ENCODE data around the gene FZD7.

FZD7 gene

DNA sequence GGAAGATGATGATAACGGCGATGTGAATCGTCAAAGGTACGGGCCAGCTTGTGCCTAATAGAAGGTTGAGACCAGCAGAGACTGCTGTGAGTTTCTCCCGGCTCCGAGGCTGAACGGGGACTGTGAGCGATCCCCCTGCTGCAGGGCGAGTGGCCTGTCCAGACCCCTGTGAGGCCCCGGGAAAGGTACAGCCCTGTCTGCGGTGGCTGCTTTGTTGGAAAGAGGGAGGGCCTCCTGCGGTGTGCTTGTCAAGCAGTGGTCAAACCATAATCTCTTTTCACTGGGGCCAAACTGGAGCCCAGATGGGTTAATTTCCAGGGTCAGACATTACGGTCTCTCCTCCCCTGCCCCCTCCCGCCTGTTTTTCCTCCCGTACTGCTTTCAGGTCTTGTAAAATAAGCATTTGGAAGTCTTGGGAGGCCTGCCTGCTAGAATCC lies 3.0 kb downstream of the FZD7 start:
- DNase-seq (ENCODE audit: low read depth in 3 of 3, low spot score in 1 of 3) = no peak

DNA sequence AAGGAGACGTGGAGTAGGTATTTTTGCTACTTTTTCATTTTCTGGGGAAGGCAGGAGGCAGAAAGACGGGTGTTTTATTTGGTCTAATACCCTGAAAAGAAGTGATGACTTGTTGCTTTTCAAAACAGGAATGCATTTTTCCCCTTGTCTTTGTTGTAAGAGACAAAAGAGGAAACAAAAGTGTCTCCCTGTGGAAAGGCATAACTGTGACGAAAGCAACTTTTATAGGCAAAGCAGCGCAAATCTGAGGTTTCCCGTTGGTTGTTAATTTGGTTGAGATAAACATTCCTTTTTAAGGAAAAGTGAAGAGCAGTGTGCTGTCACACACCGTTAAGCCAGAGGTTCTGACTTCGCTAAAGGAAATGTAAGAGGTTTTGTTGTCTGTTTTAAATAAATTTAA lies 3.4 kb downstream of the FZD7 start:
- no peak for DNase-seq (ENCODE audit: low read depth in 3 of 3, low spot score in 1 of 3)

GRCh38 chr2:202038471-202039277 lies 5.0 kb downstream of the FZD7 start:
- no peak for DNase-seq (ENCODE audit: low read depth in 3 of 3, low spot score in 1 of 3)

- DNase-seq (ENCODE audit: low read depth in 3 of 3, low spot score in 1 of 3) = no peak
Observed at GRCh38 chr2:202039278-202040078, 5.8 kb downstream of the FZD7 start.

- no peak for DNase-seq (ENCODE audit: low read depth in 3 of 3, low spot score in 1 of 3)
Observed at GRCh38 chr2:202040079-202040844, 6.6 kb downstream of the FZD7 start.

DNA sequence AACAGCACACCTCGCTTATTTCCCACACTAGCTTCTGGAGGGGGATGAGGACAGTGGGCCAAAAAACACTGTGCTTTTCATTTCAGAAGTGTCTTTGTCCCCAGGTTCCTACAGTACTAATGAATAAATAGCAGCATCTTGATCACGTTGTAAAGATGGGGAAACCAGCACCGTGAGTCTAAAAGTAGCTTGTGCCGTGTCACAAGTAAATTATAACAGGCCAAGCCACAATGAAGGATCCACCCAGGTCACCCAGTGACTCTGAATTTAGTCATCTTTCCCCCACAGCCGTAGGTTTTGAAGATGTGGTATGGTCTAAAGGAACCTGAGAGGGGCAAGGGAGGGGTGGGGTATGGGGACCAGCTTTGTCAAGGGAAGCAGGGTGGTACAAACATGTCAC lies 8.8 kb downstream of the FZD7 start:
- DNase-seq (ENCODE audit: low read depth in 3 of 3, low spot score in 1 of 3) = no peak

DNA sequence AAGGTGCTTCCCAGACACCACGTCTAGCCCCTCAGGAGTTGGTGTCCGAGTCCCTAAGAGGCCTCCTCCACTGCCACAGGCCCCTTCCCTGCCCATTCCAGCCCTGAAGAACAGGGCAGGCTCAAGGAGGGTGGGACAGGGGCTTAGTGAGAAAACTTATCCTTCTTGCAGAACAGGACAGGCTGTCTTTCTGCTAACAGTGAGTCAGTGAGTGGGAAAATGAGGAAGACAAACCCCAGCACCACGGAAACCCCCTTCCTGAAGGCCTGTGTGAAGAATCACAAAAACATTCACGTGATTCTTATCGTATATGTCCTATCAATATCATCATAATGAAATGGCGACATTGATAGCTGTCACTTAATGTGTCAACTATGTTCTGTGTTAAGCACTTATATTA lies 9.8 kb downstream of the FZD7 start:
- DNase-seq (ENCODE audit: low read depth in 3 of 3, low spot score in 1 of 3) = no peak

- no peak for DNase-seq (ENCODE audit: low read depth in 3 of 3, low spot score in 1 of 3)
Observed at GRCh38 chr2:202044777-202045176, 11.1 kb downstream of the FZD7 start.

GRCh38 chr2:202046572-202046971 lies 12.9 kb downstream of the FZD7 start:
- no peak for DNase-seq (ENCODE audit: low read depth in 3 of 3, low spot score in 1 of 3)

DNA sequence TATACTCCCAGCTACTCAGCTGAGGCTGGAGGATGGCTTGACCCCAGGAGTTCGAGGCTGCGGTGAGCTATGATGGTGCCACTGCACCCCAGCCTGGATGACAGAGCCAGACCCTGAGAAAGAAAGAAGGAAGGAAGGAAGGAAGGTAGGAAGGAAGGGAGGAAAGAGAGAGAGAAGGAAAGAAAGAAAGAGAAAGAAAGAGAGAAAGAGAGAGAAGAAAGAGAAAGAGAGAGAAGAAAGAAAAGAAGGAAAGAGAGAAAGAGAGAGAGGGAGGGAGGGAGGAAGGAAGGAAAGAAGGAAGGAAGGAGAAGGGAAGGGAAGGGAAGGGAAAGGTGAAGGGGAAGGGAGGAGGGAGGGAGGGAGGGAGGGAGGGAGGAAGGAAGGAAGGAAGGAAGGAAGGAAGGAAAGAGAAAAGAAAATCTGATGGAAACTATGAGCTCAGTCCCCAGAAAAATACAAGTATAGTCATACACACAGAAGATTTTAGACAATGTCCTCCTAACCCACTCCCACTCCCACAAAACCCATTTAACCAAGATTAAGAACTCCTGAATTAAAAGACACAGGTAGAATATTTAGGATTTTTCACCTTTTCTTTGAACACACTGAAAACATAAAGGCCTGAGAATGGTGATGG lies 15.6 kb downstream of the FZD7 start:
- no peak for DNase-seq (ENCODE audit: low read depth in 3 of 3, low spot score in 1 of 3)

- no peak for DNase-seq (ENCODE audit: low read depth in 3 of 3, low spot score in 1 of 3)
Observed at GRCh38 chr2:202049840-202050239, 16.2 kb downstream of the FZD7 start.

DNA sequence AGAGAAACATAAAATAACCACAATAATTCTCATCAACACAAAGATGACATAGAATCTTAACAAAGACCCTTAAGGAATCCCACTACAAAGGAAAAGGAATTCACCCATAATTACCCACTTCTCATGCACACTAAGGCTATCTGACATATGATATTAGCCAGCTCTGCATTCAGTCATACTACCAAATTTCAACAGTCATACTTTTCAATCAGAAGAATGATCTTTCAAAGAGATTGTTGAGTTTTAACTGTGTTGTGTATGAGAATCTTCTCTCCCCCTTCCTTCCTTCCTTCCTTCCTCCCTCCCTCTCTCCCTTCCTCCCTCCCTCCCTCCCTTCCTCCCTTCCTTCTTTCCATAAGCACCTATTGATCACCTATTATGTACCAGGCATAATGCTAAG lies 17.0 kb downstream of the FZD7 start:
- no peak for DNase-seq (ENCODE audit: low read depth in 3 of 3, low spot score in 1 of 3)

DNA sequence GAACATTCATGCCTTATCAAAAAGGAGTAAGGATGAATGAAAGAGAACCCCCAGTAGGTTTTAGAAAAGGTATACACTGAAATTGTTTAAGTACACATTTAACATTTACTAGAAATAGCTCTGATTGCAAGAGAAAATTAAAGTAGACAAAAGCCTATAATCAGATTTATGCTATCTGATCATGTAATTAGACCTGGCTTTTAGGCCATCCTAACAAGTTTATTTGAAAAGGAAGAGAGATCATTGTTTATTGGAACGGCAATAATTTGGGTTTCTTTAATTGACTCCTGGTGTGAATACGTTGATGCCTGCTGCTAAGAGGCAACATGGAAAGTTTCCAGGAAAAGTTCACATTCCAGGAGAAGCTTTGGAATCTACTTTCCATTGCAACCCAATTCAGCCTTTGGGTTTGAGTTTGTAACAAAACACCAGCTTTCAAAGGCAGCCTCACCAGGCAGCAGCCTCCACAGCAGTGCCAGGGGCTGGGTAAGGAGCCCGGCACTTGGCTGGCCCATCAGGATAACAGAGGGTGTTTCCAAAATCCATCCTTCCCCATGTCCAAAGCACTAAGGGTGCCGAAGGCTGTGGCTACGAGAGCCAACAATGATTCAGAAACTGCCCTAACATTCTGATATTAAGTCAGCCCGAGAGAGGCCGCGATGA lies 18.0 kb downstream of the FZD7 start:
- no peak for DNase-seq (ENCODE audit: low read depth in 3 of 3, low spot score in 1 of 3)

DNA sequence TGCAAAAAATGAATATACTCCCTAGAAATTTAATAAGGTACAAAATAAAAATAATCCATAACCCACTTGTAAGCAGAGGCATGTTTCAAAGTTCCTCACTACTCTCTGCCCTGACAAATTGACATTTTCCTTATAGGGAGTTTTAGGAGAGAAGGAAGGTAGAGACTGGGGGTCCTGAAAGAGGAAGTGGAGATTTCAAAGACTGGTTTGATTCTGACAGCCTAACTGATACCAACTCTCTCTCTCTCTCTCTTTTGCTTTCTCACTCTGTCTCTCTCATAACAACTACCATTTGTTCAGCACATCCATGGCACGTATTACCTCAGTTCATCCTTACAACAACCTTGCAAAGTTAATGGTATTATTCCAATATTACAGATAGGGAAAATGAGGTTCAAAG lies 18.6 kb downstream of the FZD7 start:
- no peak for DNase-seq (ENCODE audit: low read depth in 3 of 3, low spot score in 1 of 3)

DNA sequence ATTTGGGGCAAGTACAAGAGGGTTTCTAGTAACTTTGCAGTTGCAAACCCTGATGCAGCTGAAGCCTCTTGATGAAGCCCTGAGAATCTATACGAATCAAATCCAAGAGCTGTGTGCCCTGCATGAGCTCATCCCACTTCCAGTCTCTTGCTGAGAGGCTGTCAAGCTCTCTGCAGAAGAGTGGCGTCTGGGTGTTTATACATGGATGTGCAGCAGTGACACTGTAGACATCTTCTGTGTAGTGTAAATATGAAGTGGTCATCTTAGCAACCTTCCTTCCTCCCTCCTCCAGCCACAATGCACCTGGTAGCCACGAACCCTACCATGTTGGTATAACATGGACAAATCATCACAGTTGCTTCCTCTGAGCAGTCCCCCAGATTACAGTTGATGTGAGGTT lies 21.0 kb downstream of the FZD7 start:
- DNase-seq (ENCODE audit: low read depth in 3 of 3, low spot score in 1 of 3) = no peak

- no peak for DNase-seq (ENCODE audit: low read depth in 3 of 3, low spot score in 1 of 3)
Observed at GRCh38 chr2:202056611-202057010, 23.0 kb downstream of the FZD7 start.

GRCh38 chr2:202060218-202060617 lies 26.6 kb downstream of the FZD7 start:
- DNase-seq (ENCODE audit: low read depth in 3 of 3, low spot score in 1 of 3) = no peak

GRCh38 chr2:202061695-202062094 lies 28.0 kb downstream of the FZD7 start:
- no peak for DNase-seq (ENCODE audit: low read depth in 3 of 3, low spot score in 1 of 3)

GRCh38 chr2:202064171-202064880 lies 30.7 kb downstream of the FZD7 start:
- no peak for DNase-seq (ENCODE audit: low read depth in 3 of 3, low spot score in 1 of 3)

GRCh38 chr2:202064881-202065230 lies 31.2 kb downstream of the FZD7 start:
- no peak for DNase-seq (ENCODE audit: low read depth in 3 of 3, low spot score in 1 of 3)

All from stimulated activated CD4-positive, alpha-beta T cell treated with anti-CD3 and anti-CD28 coated beads, TNF-alpha, amount 100 ng/mL, for 1 hour (primary cell).